ENCODE measurements around the gene NRSN2. TPM values are rescaled to one million over a fixed set of nuclear protein-coding genes. Genes with fewer than 3 reads are reported as not detected.
A peak's percentile ranks its signal among the peaks of the same experiment; 100 is the strongest.

The NRSN2 gene
- total RNA-seq, 1 experiment from 2014 or later, result 1.9 TPM

DNA sequence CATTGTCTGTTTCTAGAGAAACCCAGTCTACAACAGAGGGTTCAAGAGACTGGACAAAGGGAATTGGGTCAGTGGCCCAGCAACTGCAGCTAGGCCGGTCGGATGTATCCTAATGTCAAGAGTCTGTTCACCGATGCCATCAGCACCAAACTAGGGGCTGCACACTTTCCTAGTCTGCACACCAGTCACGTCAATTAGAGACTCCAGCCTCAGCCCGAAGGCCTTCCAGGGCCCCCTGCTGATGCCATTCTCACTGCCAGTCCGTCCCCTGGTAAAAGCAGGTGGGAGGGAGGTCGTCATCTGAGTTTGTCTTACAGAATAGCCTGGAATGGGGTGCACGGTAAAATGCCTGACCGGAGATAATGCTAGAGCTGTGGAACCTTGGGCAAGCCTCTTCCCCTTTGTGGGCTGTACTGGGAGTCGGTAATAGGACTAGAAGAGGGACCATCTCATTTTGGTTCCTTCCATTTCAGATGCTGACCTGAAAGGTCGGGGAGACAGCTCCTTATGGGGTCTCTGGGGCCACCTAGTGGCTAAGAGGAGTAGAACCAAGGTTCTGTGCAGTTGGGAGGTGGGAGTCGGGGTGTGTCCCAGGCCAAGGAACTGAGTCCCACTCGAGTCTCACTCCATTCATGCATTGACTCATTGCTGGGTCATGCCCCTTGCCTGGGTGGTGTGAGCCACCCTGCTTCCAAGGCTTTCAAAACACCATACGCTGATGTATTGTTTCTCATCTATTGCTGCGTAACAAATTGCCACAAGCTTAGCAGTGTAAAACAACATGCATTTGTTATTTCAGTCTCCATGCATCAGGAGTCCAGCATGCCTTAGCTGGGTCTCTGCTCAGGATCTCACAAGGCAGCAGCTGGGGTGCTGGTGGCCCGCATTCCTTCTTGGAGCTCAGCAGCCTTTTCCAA lies 16.4 kb upstream of the NRSN2 start:
- RAD21 ChIA-PET (ENCODE audit: low non-redundant PET in 1 of 2, low total read pairs in 2 of 2, uncharacterized antibody in 2 of 2, unreplicated experiment in 2 of 2), result interaction anchor here (0.6 to 0.7 kb wide), 2 partner anchors 17 to 66 kb away, joined by 3 to 5 read pairs; no protein-coding TSS in a partner anchor
- no peak overlapping the region for H3K4me3 ChIP-seq (replicated peaks in 1 of 2; ENCODE audit: low read depth in 1 of 2, low read length in 2 of 2)
- H3K79me2 ChIP-seq (ENCODE audit: insufficient read depth, low read length), result peaks cover 34% of the 10 kb centered on the region
- BruUV-seq (replicated peaks), result no TSS peak
- no peak overlapping the region for H2AFZ ChIP-seq (ENCODE audit: low read depth, low read length, poor library complexity, severe bottlenecking)
- peaks cover 3 to 40% of the 10 kb centered on the region in 2 experiments; a peak in 3 of 4 replicates for H3K4me1 ChIP-seq (ENCODE audit: control insufficient read depth in 1 of 2, insufficient read depth in 2 of 2, low read length in 2 of 2)
- peak; percentile 41 for ATAC-seq
- intact Hi-C loops (cut with micrococcal nuclease), result no loop called here
- CTCF ChIA-PET, result interaction anchor here (0.6 to 1.6 kb wide), 12 partner anchors 9 to 438 kb away, joined by 3 to 5 read pairs (median 4); partner anchors contain the start of gene SLC52A3
- H3K9ac ChIP-seq (ENCODE audit: low read length), result no peak overlapping the region
- peak overlapping the region; percentile 7; the same call in 1 of the 2 replicates for H3K4me2 ChIP-seq (ENCODE audit: low read length)
- no peaks in the 10 kb centered on the region for H3K9me2 ChIP-seq (ENCODE audit: insufficient read depth)
- DNase-seq (ENCODE audit: low read depth, low spot score), result no peak
- TF ChIP-seq, protein P1, sequence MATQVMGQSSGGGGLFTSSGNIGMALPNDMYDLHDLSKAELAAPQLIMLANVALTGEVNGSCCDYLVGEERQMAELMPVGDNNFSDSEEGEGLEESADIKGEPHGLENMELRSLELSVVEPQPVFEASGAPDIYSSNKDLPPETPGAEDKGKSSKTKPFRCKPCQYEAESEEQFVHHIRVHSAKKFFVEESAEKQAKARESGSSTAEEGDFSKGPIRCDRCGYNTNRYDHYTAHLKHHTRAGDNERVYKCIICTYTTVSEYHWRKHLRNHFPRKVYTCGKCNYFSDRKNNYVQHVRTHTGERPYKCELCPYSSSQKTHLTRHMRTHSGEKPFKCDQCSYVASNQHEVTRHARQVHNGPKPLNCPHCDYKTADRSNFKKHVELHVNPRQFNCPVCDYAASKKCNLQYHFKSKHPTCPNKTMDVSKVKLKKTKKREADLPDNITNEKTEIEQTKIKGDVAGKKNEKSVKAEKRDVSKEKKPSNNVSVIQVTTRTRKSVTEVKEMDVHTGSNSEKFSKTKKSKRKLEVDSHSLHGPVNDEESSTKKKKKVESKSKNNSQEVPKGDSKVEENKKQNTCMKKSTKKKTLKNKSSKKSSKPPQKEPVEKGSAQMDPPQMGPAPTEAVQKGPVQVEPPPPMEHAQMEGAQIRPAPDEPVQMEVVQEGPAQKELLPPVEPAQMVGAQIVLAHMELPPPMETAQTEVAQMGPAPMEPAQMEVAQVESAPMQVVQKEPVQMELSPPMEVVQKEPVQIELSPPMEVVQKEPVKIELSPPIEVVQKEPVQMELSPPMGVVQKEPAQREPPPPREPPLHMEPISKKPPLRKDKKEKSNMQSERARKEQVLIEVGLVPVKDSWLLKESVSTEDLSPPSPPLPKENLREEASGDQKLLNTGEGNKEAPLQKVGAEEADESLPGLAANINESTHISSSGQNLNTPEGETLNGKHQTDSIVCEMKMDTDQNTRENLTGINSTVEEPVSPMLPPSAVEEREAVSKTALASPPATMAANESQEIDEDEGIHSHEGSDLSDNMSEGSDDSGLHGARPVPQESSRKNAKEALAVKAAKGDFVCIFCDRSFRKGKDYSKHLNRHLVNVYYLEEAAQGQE (IDR thresholded peaks at IDR 0.05; ENCODE audit: low read depth), result no peak
- TF ChIP-seq FOSL1 (IDR thresholded peaks at IDR 0.05; ENCODE audit: low read depth) (no peak), EZH2 (IDR thresholded peaks at IDR 0.05) (no peak), JUND (IDR thresholded peaks at IDR 0.05) (no peak), POLR2AphosphoS5 (IDR thresholded peaks at IDR 0.05; ENCODE audit: low read depth, low read length) (peak; percentile 51), CEBPB (IDR thresholded peaks at IDR 0.05; ENCODE audit: low read depth) (no peak), TCF7L2 (IDR thresholded peaks at IDR 0.05; ENCODE audit: borderline replicate concordance, extremely low read depth, insufficient read depth, insufficient read length) (no peak), SP1 (IDR thresholded peaks at IDR 0.05; ENCODE audit: low read depth) (no peak), ZFX (IDR thresholded peaks at IDR 0.05) (no peak)
- TF ChIP-seq, protein P2, sequence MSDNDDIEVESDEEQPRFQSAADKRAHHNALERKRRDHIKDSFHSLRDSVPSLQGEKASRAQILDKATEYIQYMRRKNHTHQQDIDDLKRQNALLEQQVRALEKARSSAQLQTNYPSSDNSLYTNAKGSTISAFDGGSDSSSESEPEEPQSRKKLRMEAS (IDR thresholded peaks at IDR 0.05), result no peak
- TF ChIP-seq, protein P3, sequence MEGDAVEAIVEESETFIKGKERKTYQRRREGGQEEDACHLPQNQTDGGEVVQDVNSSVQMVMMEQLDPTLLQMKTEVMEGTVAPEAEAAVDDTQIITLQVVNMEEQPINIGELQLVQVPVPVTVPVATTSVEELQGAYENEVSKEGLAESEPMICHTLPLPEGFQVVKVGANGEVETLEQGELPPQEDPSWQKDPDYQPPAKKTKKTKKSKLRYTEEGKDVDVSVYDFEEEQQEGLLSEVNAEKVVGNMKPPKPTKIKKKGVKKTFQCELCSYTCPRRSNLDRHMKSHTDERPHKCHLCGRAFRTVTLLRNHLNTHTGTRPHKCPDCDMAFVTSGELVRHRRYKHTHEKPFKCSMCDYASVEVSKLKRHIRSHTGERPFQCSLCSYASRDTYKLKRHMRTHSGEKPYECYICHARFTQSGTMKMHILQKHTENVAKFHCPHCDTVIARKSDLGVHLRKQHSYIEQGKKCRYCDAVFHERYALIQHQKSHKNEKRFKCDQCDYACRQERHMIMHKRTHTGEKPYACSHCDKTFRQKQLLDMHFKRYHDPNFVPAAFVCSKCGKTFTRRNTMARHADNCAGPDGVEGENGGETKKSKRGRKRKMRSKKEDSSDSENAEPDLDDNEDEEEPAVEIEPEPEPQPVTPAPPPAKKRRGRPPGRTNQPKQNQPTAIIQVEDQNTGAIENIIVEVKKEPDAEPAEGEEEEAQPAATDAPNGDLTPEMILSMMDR (IDR thresholded peaks at IDR 0.05 in 2 of 3, conservative IDR thresholded peaks at IDR 0.05 in 1 of 3; ENCODE audit: borderline replicate concordance in 1 of 3, insufficient read depth in 1 of 3, low read depth in 2 of 3, low read length in 2 of 3), result peak in 2 of 3 experiments; percentile 86 to 89; a peak in 4 of 6 replicates
- TF ChIP-seq, protein P4, sequence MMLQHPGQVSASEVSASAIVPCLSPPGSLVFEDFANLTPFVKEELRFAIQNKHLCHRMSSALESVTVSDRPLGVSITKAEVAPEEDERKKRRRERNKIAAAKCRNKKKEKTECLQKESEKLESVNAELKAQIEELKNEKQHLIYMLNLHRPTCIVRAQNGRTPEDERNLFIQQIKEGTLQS (IDR thresholded peaks at IDR 0.05), result no peak
- H3K36me3 ChIP-seq (ENCODE audit: control insufficient read depth in 1 of 2, insufficient read depth in 2 of 2, low read length in 2 of 2), result 0 out of 4 replicates have a peak, but pooled peaks cover 0 to 3% of the 10 kb centered on the region in 2 experiments
- no peaks in the 10 kb centered on the region for H3K9me3 ChIP-seq (ENCODE audit: control insufficient read depth in 1 of 2, insufficient read depth in 1 of 2, low read depth in 1 of 2, low read length in 2 of 2)
- H4K20me1 ChIP-seq (ENCODE audit: insufficient read depth), result no peaks in the 10 kb centered on the region
- no peaks in the 10 kb centered on the region for H3K27me3 ChIP-seq (ENCODE audit: insufficient read depth, low read length)
- POLR2A ChIA-PET, result no interaction called here
- H3K27ac ChIP-seq (ENCODE audit: low read depth, low read length), result no peak overlapping the region
